Cardiac septum (tissue), 1 donor: Measurements from ENCODE around the gene MCCC2. TPM values are rescaled to one million over a fixed set of nuclear protein-coding genes. Genes with fewer than 3 reads are reported as not detected.
"Not testable (repeated sequence)": the region's sequence is repeated elsewhere in the genome, so short reads cannot be mapped to it uniquely, and the experiment has no call there.

ENCODE experiments used
- DNase-seq: peaks from one replicate; pipeline ENCODE4 v3.0.0-alpha.2; 2020; ENCODE audit warnings: low spot score
- intact Hi-C: fragments of 100-400 bp; cut with DNase I; formaldehyde crosslinking; loops from one replicate; pipeline ENCODE4 v1.14.0; 2022
- total RNA-seq: library from RNA; stranded (reverse); fragmentation: NEBNext Ultra II Directional; extraction: Animal tissue kit (Norgen Biotek cat#: 25700); gene quantifications from one replicate; pipeline ENCODE4 v1.2.1, GENCODE V29; 2021
- donor health status: DM: no; HTN: no; CAD: no.

MCCC2 gene
- total RNA-seq, 1 donor from 2014 or later, result 85.6 TPM

GRCh38 chr5:71591100-71591499, 4.0 kb downstream of the MCCC2 start:
- intact Hi-C loops, result no loop called here
- no peak for DNase-seq

- DNase-seq, result no peak
- intact Hi-C loops, result no loop called here
Measured at GRCh38 chr5:71596169-71596568, 9.0 kb downstream of the MCCC2 start.

GRCh38 chr5:71597001-71597400, 9.9 kb downstream of the MCCC2 start:
- no peak for DNase-seq
- intact Hi-C loops, result no loop called here

GRCh38 chr5:71600783-71601182, 13.6 kb downstream of the MCCC2 start:
- intact Hi-C loops, result no loop called here

GRCh38 chr5:71601222-71602026, 14.3 kb downstream of the MCCC2 start:
- intact Hi-C loops, result no loop called here
- DNase-seq, result no peak

More at GRCh38 chr5:71600783-71601182, 13.6 kb downstream of the MCCC2 start:
- DNase-seq, result no peak

GRCh38 chr5:71609916-71610315, 22.8 kb downstream of the MCCC2 start:
- intact Hi-C loops, DNase-seq: not testable (repeated sequence)

GRCh38 chr5:71615809-71616208, 28.7 kb downstream of the MCCC2 start:
- intact Hi-C loops, result no loop called here
- DNase-seq, result no peak

GRCh38 chr5:71620630-71621029, 33.5 kb downstream of the MCCC2 start:
- intact Hi-C loops, result no loop called here
- no peak for DNase-seq

- DNase-seq, result no peak
- intact Hi-C loops, result no loop called here
Measured at GRCh38 chr5:71621268-71621667, 34.1 kb downstream of the MCCC2 start.

- no peak for DNase-seq
- intact Hi-C loops, result no loop called here
Measured at GRCh38 chr5:71621741-71622140, 34.6 kb downstream of the MCCC2 start.

- intact Hi-C loops, result no loop called here
- DNase-seq, result no peak
Measured at GRCh38 chr5:71623221-71623794, 36.2 kb downstream of the MCCC2 start.

- DNase-seq, result no peak
- intact Hi-C loops, result no loop called here
Measured at GRCh38 chr5:71629950-71630349, 42.8 kb downstream of the MCCC2 start.

- DNase-seq, result no peak
- intact Hi-C loops, result no loop called here
Measured at GRCh38 chr5:71631070-71631469, 43.9 kb downstream of the MCCC2 start.

GRCh38 chr5:71632168-71632567, 45.0 kb downstream of the MCCC2 start:
- no peak for DNase-seq
- intact Hi-C loops, result no loop called here

GRCh38 chr5:71633255-71634155, 46.4 kb downstream of the MCCC2 start:
- no peak for DNase-seq
- intact Hi-C loops, result no loop called here

- intact Hi-C loops, result no loop called here
- DNase-seq, result no peak
Measured at GRCh38 chr5:71637133-71637532, 50.0 kb downstream of the MCCC2 start.

GRCh38 chr5:71640408-71640807, 53.3 kb downstream of the MCCC2 start:
- DNase-seq, result no peak
- intact Hi-C loops, result no loop called here

GRCh38 chr5:71645030-71645429, 57.9 kb downstream of the MCCC2 start:
- DNase-seq, result no peak
- intact Hi-C loops, result no loop called here

GRCh38 chr5:71650940-71651339, 63.8 kb downstream of the MCCC2 start:
- DNase-seq, intact Hi-C loops: not testable (repeated sequence)

GRCh38 chr5:71651579-71651978, 64.4 kb downstream of the MCCC2 start:
- no peak for DNase-seq
- intact Hi-C loops, result no loop called here
